GM12873 (cell line): ENCODE measurements around the gene LSAMP.

ENCODE experiments used
- TF ChIP-seq, protein P1 (sequence below): IDR thresholded peaks from 2 replicates; pipeline ENCODE4 v1.5.1; 2012; ENCODE audit warnings: low read depth, mild to moderate bottlenecking, moderate library complexity, low read length, control low read depth; ENCODE audit not compliant: insufficient read depth; ENCODE audit errors: missing control alignments

The LSAMP gene

GRCh38 chr3:116408473-116408872, 36.8 kb downstream of the LSAMP start:
- TF ChIP-seq, protein P1, sequence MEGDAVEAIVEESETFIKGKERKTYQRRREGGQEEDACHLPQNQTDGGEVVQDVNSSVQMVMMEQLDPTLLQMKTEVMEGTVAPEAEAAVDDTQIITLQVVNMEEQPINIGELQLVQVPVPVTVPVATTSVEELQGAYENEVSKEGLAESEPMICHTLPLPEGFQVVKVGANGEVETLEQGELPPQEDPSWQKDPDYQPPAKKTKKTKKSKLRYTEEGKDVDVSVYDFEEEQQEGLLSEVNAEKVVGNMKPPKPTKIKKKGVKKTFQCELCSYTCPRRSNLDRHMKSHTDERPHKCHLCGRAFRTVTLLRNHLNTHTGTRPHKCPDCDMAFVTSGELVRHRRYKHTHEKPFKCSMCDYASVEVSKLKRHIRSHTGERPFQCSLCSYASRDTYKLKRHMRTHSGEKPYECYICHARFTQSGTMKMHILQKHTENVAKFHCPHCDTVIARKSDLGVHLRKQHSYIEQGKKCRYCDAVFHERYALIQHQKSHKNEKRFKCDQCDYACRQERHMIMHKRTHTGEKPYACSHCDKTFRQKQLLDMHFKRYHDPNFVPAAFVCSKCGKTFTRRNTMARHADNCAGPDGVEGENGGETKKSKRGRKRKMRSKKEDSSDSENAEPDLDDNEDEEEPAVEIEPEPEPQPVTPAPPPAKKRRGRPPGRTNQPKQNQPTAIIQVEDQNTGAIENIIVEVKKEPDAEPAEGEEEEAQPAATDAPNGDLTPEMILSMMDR: no peak

DNA sequence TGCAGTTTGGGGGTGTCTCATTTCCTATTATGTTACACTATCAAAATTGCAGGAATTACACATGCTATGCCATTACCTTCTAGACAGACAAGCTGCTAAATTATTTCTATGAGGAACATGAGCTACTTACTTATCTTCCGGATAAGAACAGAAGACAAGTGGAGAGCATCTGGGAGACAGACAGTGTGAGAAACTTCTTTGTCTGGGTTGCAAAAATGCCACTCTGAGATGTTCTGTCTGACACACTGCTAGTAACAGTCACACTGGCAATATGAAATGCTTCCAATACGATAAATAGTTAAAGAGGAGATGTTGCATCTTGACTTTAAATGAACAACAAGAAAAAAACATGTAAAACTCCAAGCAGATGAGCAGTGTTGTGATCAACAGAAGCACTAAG, 40.1 kb downstream of the LSAMP start:
- TF ChIP-seq, protein P1: no peak

- TF ChIP-seq, protein P1: no peak
These were observed 45.5 kb downstream of the LSAMP start for GRCh38 chr3:116399701-116400226.

- TF ChIP-seq, protein P1: no peak
These were observed 50.9 kb downstream of the LSAMP start for GRCh38 chr3:116394365-116394764.

DNA sequence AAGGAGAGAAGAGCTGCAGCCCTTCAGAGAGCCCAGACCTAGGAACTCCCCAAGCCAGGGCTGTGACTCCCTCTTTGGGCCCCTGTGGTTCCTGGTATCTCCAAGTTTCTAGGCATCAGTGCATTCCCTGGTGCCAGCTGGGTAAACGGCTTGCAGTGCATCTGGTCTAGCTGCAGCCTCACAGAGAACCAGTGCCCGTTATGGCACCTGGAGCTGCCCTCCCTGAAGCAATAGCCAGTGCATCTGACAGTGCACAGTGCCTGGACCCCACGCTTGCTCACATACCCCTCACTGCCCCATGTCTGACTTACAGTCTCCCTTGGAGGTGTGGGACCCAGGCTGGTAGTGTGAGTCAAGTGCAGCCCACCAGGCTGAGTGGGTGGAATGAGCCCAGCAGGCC, 52.1 kb downstream of the LSAMP start:
- TF ChIP-seq, protein P1: no peak

DNA sequence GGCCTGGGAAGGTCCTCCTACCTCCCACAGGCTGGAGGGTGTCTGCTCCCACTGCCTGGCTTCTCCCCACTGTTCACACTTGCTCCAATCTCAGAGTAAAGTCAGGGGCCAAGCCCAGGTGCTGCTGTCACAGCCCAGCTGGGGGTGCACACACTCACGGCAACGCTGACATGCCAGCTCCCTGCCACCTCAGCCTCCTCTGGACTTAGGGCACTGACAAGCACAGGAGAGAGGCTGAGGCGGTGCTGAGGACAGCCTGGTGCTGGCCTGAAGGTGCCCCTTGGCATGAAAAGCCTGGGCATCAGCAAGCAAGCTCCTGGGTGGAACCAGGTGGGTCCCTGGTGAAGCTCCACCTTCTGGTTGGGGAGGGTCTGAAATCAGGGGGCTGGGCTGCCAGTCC, 53.0 kb downstream of the LSAMP start:
- TF ChIP-seq, protein P1: no peak

DNA sequence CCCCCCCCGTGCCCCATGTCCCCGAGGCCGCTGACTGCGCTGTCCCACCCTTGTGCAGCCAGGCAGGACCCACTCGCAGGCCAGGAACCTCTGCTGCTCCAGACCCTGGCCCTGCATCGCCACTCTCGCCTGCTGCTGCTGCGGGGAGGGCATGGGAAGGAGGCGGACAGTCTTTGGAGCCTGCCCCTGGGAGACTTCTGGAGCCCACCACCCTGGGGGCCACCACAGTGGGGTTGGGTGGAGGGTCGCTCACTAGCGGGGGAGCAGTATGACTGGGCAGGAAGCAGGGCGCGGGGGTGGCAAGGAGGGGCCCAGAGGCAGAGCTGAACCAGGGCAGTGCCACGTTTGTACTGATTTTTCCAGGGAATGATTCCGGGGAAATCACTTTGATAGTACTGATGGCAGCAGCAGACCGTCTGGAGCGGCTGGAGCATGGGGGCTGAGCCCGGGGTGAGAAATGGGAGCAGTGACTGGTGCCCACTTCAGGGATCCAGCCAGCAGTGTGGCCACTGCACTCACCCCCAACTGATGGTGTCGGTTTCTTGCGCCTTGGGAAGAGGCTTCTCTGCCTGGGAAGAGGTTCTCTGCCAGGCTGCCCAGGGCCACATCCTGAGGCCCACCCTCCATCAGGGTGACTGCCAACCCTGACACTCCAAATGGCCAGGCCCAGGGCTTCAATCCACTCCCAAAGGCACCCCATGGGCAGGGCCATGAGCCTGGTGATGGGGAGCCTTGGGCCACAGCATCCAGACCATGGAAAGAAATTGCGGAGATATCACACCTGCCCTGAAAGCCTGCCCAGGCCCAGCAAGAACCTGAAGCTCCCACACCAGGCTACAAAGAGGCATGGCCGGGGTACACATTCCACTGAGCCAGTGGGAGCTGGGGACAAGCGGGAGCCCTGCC, 53.7 kb downstream of the LSAMP start:
- TF ChIP-seq, protein P1: no peak
